Breast epithelium (tissue), 3 donors: Measurements from ENCODE around the gene OR1A2.

Experiments
- POLR2A ChIP-seq: fragments of 450-650 bp; IDR thresholded peaks from one replicate; pipeline ENCODE4 v1.6.1; 2016; ENCODE audit warnings: antibody characterized with exemption, mild to moderate bottlenecking, moderate library complexity
- TF ChIP-seq, protein P1 (sequence below), 3 donors: fragments of 450-650 bp; IDR thresholded peaks; one replicate each; pipeline ENCODE4 v1.5.1; 2016 to 2017; ENCODE audit warnings: antibody characterized with exemption in 3 of 3, mild to moderate bottlenecking in 3 of 3, moderate library complexity in 3 of 3

DNA sequence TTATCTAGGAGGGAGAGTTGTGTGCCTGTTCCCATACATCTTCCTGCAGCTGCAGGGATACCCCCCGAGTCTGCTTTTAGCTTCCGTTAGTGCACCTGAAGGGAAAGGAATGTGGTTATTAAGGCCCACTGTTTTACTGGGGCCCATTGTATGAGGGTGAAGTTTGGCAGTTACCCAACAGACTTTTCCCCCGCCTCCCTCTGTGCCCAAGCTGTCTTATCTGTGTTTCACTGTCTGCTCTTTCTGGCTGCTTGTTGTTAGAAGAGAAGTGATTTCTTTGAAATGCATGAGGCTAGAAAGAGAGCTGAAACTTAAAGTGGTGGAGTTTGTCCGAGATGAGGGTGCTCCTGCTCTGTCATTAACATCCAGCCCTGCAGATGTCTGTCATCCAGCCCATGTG lies 7.4 kb upstream of the OR1A2 start:
- TF ChIP-seq, protein P1, sequence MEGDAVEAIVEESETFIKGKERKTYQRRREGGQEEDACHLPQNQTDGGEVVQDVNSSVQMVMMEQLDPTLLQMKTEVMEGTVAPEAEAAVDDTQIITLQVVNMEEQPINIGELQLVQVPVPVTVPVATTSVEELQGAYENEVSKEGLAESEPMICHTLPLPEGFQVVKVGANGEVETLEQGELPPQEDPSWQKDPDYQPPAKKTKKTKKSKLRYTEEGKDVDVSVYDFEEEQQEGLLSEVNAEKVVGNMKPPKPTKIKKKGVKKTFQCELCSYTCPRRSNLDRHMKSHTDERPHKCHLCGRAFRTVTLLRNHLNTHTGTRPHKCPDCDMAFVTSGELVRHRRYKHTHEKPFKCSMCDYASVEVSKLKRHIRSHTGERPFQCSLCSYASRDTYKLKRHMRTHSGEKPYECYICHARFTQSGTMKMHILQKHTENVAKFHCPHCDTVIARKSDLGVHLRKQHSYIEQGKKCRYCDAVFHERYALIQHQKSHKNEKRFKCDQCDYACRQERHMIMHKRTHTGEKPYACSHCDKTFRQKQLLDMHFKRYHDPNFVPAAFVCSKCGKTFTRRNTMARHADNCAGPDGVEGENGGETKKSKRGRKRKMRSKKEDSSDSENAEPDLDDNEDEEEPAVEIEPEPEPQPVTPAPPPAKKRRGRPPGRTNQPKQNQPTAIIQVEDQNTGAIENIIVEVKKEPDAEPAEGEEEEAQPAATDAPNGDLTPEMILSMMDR (IDR thresholded peaks at IDR 0.05) = no peak
- TF ChIP-seq POLR2A = no peak
